Small intestine (tissue), 7 donors: ENCODE measurements around the gene SERPINA6. TPM values are rescaled to one million over a fixed set of nuclear protein-coding genes. Genes with fewer than 3 reads are reported as not detected.
"Not testable (repeated sequence)": the region's sequence is repeated elsewhere in the genome, so short reads cannot be mapped to it uniquely, and the experiment has no call there.

Experiments
- DNase-seq, 2 donors: peaks; one replicate each; pipeline versions ENCODE4 v3.0.0 to v3.0.0-alpha.2; 2013
- FAIRE-seq: peaks from 2 replicates; lab custom pipeline; 2012; peaks lifted over from hg19 to GRCh38; lab: Jason Lieb, UNC
- H3K27ac ChIP-seq, 3 donors: one replicate each; pipeline ENCODE4 v1.5.1; 2013; ENCODE audit warnings: low read length in 2 of 3, mild to moderate bottlenecking in 2 of 3, control low read depth in 1 of 3, inconsistent platforms in 1 of 3, low read depth in 1 of 3, moderate library complexity in 1 of 3
- H3K27me3 ChIP-seq, 3 donors: one replicate each; pipeline ENCODE4 v1.6.1; 2013; ENCODE audit warnings: low read length in 3 of 3, inconsistent platforms in 1 of 3; ENCODE audit not compliant: control insufficient read depth in 3 of 3, insufficient read depth in 3 of 3
- H3K36me3 ChIP-seq, 3 donors: one replicate each; pipeline ENCODE4 v1.6.1; 2013; ENCODE audit warnings: low read length in 3 of 3, inconsistent platforms in 1 of 3, low read depth in 1 of 3, mild to moderate bottlenecking in 1 of 3, moderate library complexity in 1 of 3; ENCODE audit not compliant: control insufficient read depth in 3 of 3, insufficient read depth in 2 of 3
- H3K4me1 ChIP-seq, 3 donors: one replicate each; pipeline ENCODE4 v1.6.1; 2013; ENCODE audit warnings: low read length in 2 of 3, inconsistent platforms in 1 of 3, low read depth in 1 of 3, mild to moderate bottlenecking in 1 of 3, moderate library complexity in 1 of 3; ENCODE audit not compliant: control insufficient read depth in 3 of 3, insufficient read depth in 2 of 3
- H3K4me3 ChIP-seq, 3 donors: one replicate each; pipeline ENCODE4 v1.5.1; 2013; ENCODE audit warnings: low read length in 3 of 3, control low read depth in 1 of 3, inconsistent platforms in 1 of 3, low read depth in 1 of 3, mild to moderate bottlenecking in 1 of 3, moderate library complexity in 1 of 3
- H3K9me3 ChIP-seq, 2 donors: one replicate each; pipeline ENCODE4 v1.6.1; 2013; ENCODE audit warnings: low read depth in 1 of 2, low read length in 1 of 2; ENCODE audit not compliant: control insufficient read depth in 2 of 2, insufficient read depth in 1 of 2
- WGBS, 3 donors: extraction: QIAGEN DNeasy Blood & Tissue Kit; methylation state at CpG; one replicate each; pipeline ENCODE4 v1.1.7; 2013; 5-methylcytosine and 5-hydroxymethylcytosine counted together
- polyA plus RNA-seq, 4 donors: library from polyadenylated mRNA; stranded (reverse) in 3 of 4; unstranded in 1 of 4; fragments of 200-250 nt in 3 of 4; fragments of 120-200 nt in 1 of 4; gene quantifications; one replicate each; pipeline versions ENCODE4 v1.2.1 to v1.2.3, GENCODE V29; 2013
- donor health status: healthy with polysubstance abuse.
- donor health status: control.
- donor health status: control.
- donor health status: Bipolar disorder and iron deficiency.
- donor health status: healthy.

The SERPINA6 gene
- polyA plus RNA-seq, 4 donors: 0.07 to 4.4 TPM; not detected in 2

DNA sequence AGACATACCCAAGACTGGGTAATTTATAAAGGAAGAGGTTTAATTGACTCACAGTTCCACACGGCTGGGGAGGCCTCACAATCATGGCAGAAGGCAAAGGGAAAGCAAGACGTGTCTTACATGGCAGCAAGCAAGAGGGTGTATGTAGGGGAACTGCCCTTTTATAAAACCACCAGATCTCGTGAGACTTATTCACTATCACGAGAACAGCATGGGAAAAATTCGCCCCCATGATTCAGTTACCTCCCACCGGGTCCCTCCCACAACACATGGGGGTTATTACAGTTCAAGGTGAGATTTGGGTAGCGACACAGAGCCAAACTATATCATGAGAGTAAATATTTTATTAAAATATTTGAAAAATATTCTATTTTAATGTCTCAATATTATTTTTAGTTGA lies 54.6 kb downstream of the SERPINA6 start:
- not testable (repeated sequence) for H3K4me3 ChIP-seq, FAIRE-seq, H3K27ac ChIP-seq, H3K36me3 ChIP-seq, H3K27me3 ChIP-seq, DNase-seq, H3K9me3 ChIP-seq, H3K4me1 ChIP-seq
- 76 to 79% (median 79%) methylated on average over 7 of the region's 7 CpGs for WGBS, 3 donors

DNA sequence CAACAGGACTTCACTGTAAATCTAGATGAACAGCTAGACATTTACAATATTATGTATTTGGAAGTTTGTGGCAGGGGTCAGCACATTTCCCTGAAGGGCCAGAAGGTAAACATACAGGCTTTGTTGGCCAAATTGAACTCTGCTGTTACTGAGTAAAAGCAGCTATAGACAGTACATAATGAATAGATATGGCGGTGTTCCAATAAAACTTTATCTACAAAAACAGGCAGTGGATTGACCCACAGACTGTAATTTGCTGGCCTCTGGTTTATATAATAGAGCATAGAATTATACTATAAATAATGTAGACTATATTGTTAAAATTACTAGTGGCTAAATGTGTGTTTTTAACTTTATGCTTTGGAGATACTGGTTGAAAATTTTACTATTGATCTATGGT lies 55.8 kb downstream of the SERPINA6 start:
- H3K4me3 ChIP-seq: no peak overlapping the region
- no peaks in the 10 kb centered on the region for H3K9me3 ChIP-seq
- no peaks in the 10 kb centered on the region for H3K4me1 ChIP-seq
- FAIRE-seq: no peak
- no peak for DNase-seq
- H3K36me3 ChIP-seq: no peaks in the 10 kb centered on the region
- WGBS, 3 donors: 47 to 93% (median 65%) methylated on average over 1 of the region's 1 CpG
- no peak overlapping the region for H3K27ac ChIP-seq
- H3K27me3 ChIP-seq: no peaks in the 10 kb centered on the region

DNA sequence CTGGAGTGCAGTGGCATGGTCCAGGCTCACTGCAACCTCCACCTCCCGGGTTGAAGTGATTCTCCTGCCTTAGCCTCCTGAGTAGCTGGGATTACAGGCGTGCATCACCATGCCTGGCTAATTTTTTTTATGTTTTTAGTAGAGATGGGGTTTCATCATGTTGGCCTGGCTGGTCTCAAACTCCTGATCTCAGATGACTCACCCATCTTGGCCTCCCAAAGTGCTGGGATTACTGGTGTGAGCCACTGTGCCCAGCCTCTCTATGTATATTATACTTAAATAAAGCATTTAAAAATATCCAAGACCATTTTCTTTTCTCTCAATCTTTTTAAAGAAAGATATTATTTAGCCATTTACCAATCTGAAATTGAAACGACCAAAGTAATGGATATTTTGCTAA lies 58.9 kb downstream of the SERPINA6 start:
- not testable (repeated sequence) for DNase-seq, H3K27me3 ChIP-seq, H3K4me3 ChIP-seq, H3K27ac ChIP-seq, FAIRE-seq, H3K36me3 ChIP-seq, H3K9me3 ChIP-seq, H3K4me1 ChIP-seq
- WGBS, 3 donors: 67 to 82% (median 73%) methylated on average over 3 of the region's 3 CpGs

Other genes starting within 250 kb of the SERPINA6 start
- 100 to 1,000 TPM in 1 of 4 donors, 10 to 100 TPM in 3; 35.1 to 103 (median 57.9) TPM for gene DDX24, start 242.1 kb downstream of the SERPINA6 start, polyA plus RNA-seq
- 10 to 100 TPM; 29.2 to 44.5 (median 30.2) TPM for gene IFI27L1, start 242.0 kb downstream of the SERPINA6 start, polyA plus RNA-seq
- 1,000 to 10,000 TPM in 1 of 4 donors, 100 to 1,000 TPM in 2, 1 to 10 TPM in 1; 9.3 to 1,277 (median 545) TPM for gene IFI27, start 212.6 kb downstream of the SERPINA6 start, polyA plus RNA-seq
- 10 to 100 TPM; 23.0 to 96.7 (median 70.2) TPM for gene IFI27L2, start 193.7 kb downstream of the SERPINA6 start, polyA plus RNA-seq
- gene PPP4R4, start 149.0 kb downstream of the SERPINA6 start, polyA plus RNA-seq: under 1 TPM in 2 of 4 donors, not detected in 2; 0.03 to 0.13 TPM
- 1 to 10 TPM in 1 of 4 donors, under 1 TPM in 1, not detected in 2; 0.06 to 2.8 TPM for gene SERPINA10, start 30.1 kb downstream of the SERPINA6 start, polyA plus RNA-seq
- not detected for gene SERPINA2, start 43.4 kb upstream of the SERPINA6 start, polyA plus RNA-seq
- 1,000 to 10,000 TPM in 1 of 4 donors, 100 to 1,000 TPM in 3; 204 to 3,497 (median 330) TPM for gene SERPINA1, start 65.3 kb upstream of the SERPINA6 start, polyA plus RNA-seq
- under 1 TPM in 2 of 4 donors, not detected in 2; 0.07 to 0.18 TPM for gene SERPINA11, start 129.5 kb upstream of the SERPINA6 start, polyA plus RNA-seq
- gene SERPINA9, start 152.9 kb upstream of the SERPINA6 start, polyA plus RNA-seq: under 1 TPM in 1 of 4 donors, not detected in 3; 0.64 TPM
- gene SERPINA12, start 186.1 kb upstream of the SERPINA6 start, polyA plus RNA-seq: under 1 TPM in 2 of 4 donors, not detected in 2; 0.54 to 0.67 TPM
- 10 to 100 TPM in 1 of 4 donors, 1 to 10 TPM in 1, not detected in 2; 1.2 to 98.2 TPM for gene SERPINA4, start 238.1 kb upstream of the SERPINA6 start, polyA plus RNA-seq